Ovary (tissue), 9 donors: ENCODE results near the gene NDFIP1. TPM values are rescaled to one million over a fixed set of nuclear protein-coding genes. Genes with fewer than 3 reads are reported as not detected.

ENCODE experiments used
- DNase-seq, 5 donors: peaks; one replicate each; pipeline ENCODE4 v3.0.0-alpha.2; 2019 to 2020
- H3K27ac ChIP-seq, 2 donors: fragments of 200-600 bp; one replicate each; pipeline versions ENCODE4 v1.5.1 to v1.8.0; 2019 to 2022
- H3K27me3 ChIP-seq: fragments of 200-600 bp; one replicate; pipeline ENCODE4 v1.8.0; 2022
- H3K36me3 ChIP-seq: fragments of 200-600 bp; sonication (generic); one replicate; pipeline ENCODE4 v1.5.1; 2019
- H3K4me1 ChIP-seq: one replicate; pipeline ENCODE4 v1.8.1; 2013; ENCODE audit warnings: mild to moderate bottlenecking, moderate library complexity; ENCODE audit not compliant: insufficient read depth
- H3K4me3 ChIP-seq: fragments of 200-600 bp; sonication (generic); one replicate; pipeline ENCODE4 v1.5.1; 2017
- H3K9me3 ChIP-seq, 2 donors: fragments of 200-600 bp in 1 of 2; sonication (generic) in 1 of 2; one replicate each; pipeline versions ENCODE4 v1.5.1 to v1.8.1; 2013 to 2019; ENCODE audit warnings: mild to moderate bottlenecking in 1 of 2, moderate library complexity in 1 of 2
- CTCF ChIP-seq, 3 donors: fragments of 450-650 bp in 2 of 3; fragments of 200-600 bp in 1 of 3; IDR thresholded peaks; one replicate each; pipeline versions ENCODE4 v1.5.1 to v1.8.0; 2016 to 2022; ENCODE audit warnings: antibody characterized with exemption in 3 of 3, mild to moderate bottlenecking in 1 of 3
- EP300 ChIP-seq: sonication (generic); formaldehyde crosslinking; IDR thresholded peaks from one replicate; pipeline ENCODE4 v1.6.1; 2017; ENCODE audit warnings: antibody characterized with exemption
- POLR2A ChIP-seq: fragments of 450-650 bp; IDR thresholded peaks from one replicate; pipeline ENCODE4 v1.6.1; 2017; ENCODE audit warnings: antibody characterized with exemption, mild to moderate bottlenecking, moderate library complexity
- WGBS, 3 donors: extraction: QIAGEN DNeasy Blood & Tissue Kit in 1 of 3; methylation state at CpG; one replicate each; pipeline versions ENCODE4 v1.1.5 to v1.1.7; 2013 to 2017; 5-methylcytosine and 5-hydroxymethylcytosine counted together
- intact Hi-C, 4 donors: fragments of 100-400 bp; cut with DNase I; formaldehyde crosslinking; loops; one replicate each; pipeline versions ENCODE4 v1.11.0 to v1.15.1; 2022 to 2023
- polyA plus RNA-seq, 2 donors: library from polyadenylated mRNA; stranded (reverse); fragments of 200-250 nt in 1 of 2; fragments of 350-450 nt in 1 of 2; fragmentation: Illumina TruSeq in 1 of 2; extraction: RNeasy Lipid Tissue Mini Kit (QIAGEN cat#74804) in 1 of 2; gene quantifications; one replicate each; pipeline ENCODE4 v1.2.3, GENCODE V29; 2013 to 2014
- total RNA-seq, 7 donors: library from RNA; depleted of rRNA in 2 of 7; stranded (reverse); fragments of >200 nt in 2 of 7; fragmentation: NEBNext Ultra II Directional in 3 of 7; extraction: Animal tissue kit (Norgen Biotek cat#: 25700) in 3 of 7; gene quantifications; one replicate each; pipeline versions ENCODE4 v1.1.0 to v1.2.4, GENCODE V29; 2016 to 2023
- donor health status: DM: no; HTN: no; CAD: no; lungs with moderate emphysema.
- donor health status: DM: no; HTN: no; CAD: no.
- donor health status: Bipolar disorder and iron deficiency.
- donor health status: DM: yes; HTN: yes; CAD: no.
- donor health status: DM: no; HTN: no; CAD: no.
- donor health status: DM: yes; HTN: yes; CAD: no.

Gene NDFIP1
- total and polyA plus RNA-seq, 9 donors, result 54.8 to 192 (median 70.0) TPM

GRCh38 chr5:142197781-142198180 is 89.2 kb downstream of the NDFIP1 start:
- Histone ChIP-seq H3K4me1 (no peaks in the 10 kb centered on the region), H3K27me3 (no peaks in the 10 kb centered on the region), H3K36me3 (no peaks in the 10 kb centered on the region), H3K27ac (no peak overlapping the region), H3K9me3 (no peaks in the 10 kb centered on the region), H3K4me3 (no peak overlapping the region)
- no peak for DNase-seq
- intact Hi-C loops, result no loop called here
- WGBS, 3 donors, result 89 to 93% (median 90%) methylated on average over 5 of the region's 5 CpGs
- no peak for TF ChIP-seq CTCF (IDR thresholded peaks at IDR 0.05)
- TF ChIP-seq POLR2A, result no peak
- TF ChIP-seq EP300, result no peak

- no peaks in the 10 kb centered on the region for H3K9me3 ChIP-seq
- intact Hi-C loops, result no loop called here
- H3K27ac ChIP-seq, result no peak overlapping the region
- no peak for DNase-seq
- no peaks in the 10 kb centered on the region for H3K27me3 ChIP-seq
- TF ChIP-seq POLR2A (no peak), CTCF (IDR thresholded peaks at IDR 0.05) (no peak)
- no peak overlapping the region for H3K4me3 ChIP-seq
- WGBS, 3 donors, result 95 to 98% (median 96%) methylated on average over 8 of the region's 8 CpGs
- H3K36me3 ChIP-seq, result no peaks in the 10 kb centered on the region
- H3K4me1 ChIP-seq, result no peaks in the 10 kb centered on the region
These were observed 90.8 kb downstream of the NDFIP1 start for GRCh38 chr5:142199388-142199787.

GRCh38 chr5:142200387-142200786 is 91.8 kb downstream of the NDFIP1 start:
- TF ChIP-seq CTCF (IDR thresholded peaks at IDR 0.05) (no peak), POLR2A (no peak), EP300 (no peak)
- Histone ChIP-seq H3K4me1 (no peaks in the 10 kb centered on the region), H3K27ac (no peak overlapping the region), H3K36me3 (no peaks in the 10 kb centered on the region), H3K27me3 (no peaks in the 10 kb centered on the region), H3K9me3 (no peaks in the 10 kb centered on the region), H3K4me3 (no peak overlapping the region)
- intact Hi-C loops, result no loop called here
- WGBS, 3 donors, result 46 to 50% (median 48%) methylated on average over 6 of the region's 6 CpGs
- DNase-seq, result no peak

GRCh38 chr5:142201471-142201887 is 92.9 kb downstream of the NDFIP1 start:
- no peak overlapping the region for H3K4me3 ChIP-seq
- no peak overlapping the region for H3K27ac ChIP-seq
- intact Hi-C loops, result no loop called here
- 71 to 82% (median 75%) methylated on average over 3 of the region's 3 CpGs for WGBS, 3 donors
- H3K36me3 ChIP-seq, result no peaks in the 10 kb centered on the region
- no peaks in the 10 kb centered on the region for H3K4me1 ChIP-seq
- no peaks in the 10 kb centered on the region for H3K27me3 ChIP-seq
- no peak for DNase-seq
- TF ChIP-seq CTCF (IDR thresholded peaks at IDR 0.05), result no peak
- TF ChIP-seq POLR2A, result no peak
- no peak for TF ChIP-seq EP300
- no peaks in the 10 kb centered on the region for H3K9me3 ChIP-seq

- Histone ChIP-seq H3K4me3 (no peak overlapping the region), H3K27me3 (no peaks in the 10 kb centered on the region), H3K36me3 (no peaks in the 10 kb centered on the region), H3K27ac (no peak overlapping the region), H3K4me1 (no peaks in the 10 kb centered on the region), H3K9me3 (no peaks in the 10 kb centered on the region)
- intact Hi-C loops, result no loop called here
- DNase-seq, result no peak
- TF ChIP-seq POLR2A (no peak), CTCF (IDR thresholded peaks at IDR 0.05) (no peak), EP300 (no peak)
- 55 to 89% (median 65%) methylated on average over 1 of the region's 1 CpG for whole genome bisulfite sequencing, 3 donors
These were observed 93.7 kb downstream of the NDFIP1 start for GRCh38 chr5:142202282-142202681.
